Epithelial cell of esophagus (primary cell): ENCODE measurements around the gene HOXB2.

Source experiments
- DNase-seq: peaks from one replicate; pipeline ENCODE4 v3.0.0; 2010; ENCODE audit warnings: low read depth
- H3K4me3 ChIP-seq: 2 replicates; pipeline ENCODE4 v1.5.1; 2011; ENCODE audit warnings: mild to moderate bottlenecking, low read length, control low read depth
- CTCF ChIP-seq: IDR thresholded peaks from 2 replicates; pipeline ENCODE4 v1.5.1; 2011; ENCODE audit warnings: low read depth, mild to moderate bottlenecking, low read length, control low read depth, inconsistent platforms; ENCODE audit not compliant: insufficient read depth; ENCODE audit errors: missing control alignments

HOXB2 gene

GRCh38 chr17:48565022-48565554, 20.2 kb upstream of the HOXB2 start:
- DNase-seq = no peak
- H3K4me3 ChIP-seq = no peak overlapping the region
- TF ChIP-seq CTCF = no peak

GRCh38 chr17:48564188-48565021, 19.5 kb upstream of the HOXB2 start:
- H3K4me3 ChIP-seq = no peak overlapping the region
- no peak for DNase-seq
- no peak for TF ChIP-seq CTCF

GRCh38 chr17:48563867-48564187, 18.9 kb upstream of the HOXB2 start:
- DNase-seq = no peak
- H3K4me3 ChIP-seq = no peak overlapping the region
- no peak for TF ChIP-seq CTCF

GRCh38 chr17:48563385-48563838, 18.5 kb upstream of the HOXB2 start:
- no peak for DNase-seq
- TF ChIP-seq CTCF = no peak
- no peak overlapping the region for H3K4me3 ChIP-seq

GRCh38 chr17:48562934-48563333, 18.0 kb upstream of the HOXB2 start:
- no peak overlapping the region for H3K4me3 ChIP-seq
- no peak for DNase-seq
- TF ChIP-seq CTCF = no peak

- DNase-seq = no peak
- no peak for TF ChIP-seq CTCF
- no peak overlapping the region for H3K4me3 ChIP-seq
These were observed 17.2 kb upstream of the HOXB2 start for GRCh38 chr17:48561884-48562810.
